A204.1 (cell line): ENCODE measurements around the gene DNALI1.
"Not testable (repeated sequence)": the region's sequence is repeated elsewhere in the genome, so short reads cannot be mapped to it uniquely, and the experiment has no call there.

Source experiments
- FAIRE-seq: peaks from 2 replicates; lab custom pipeline; 2012; peaks lifted over from hg19 to GRCh38; lab: Jason Lieb, UNC

Gene DNALI1

GRCh38 chr1:37556712-37557196 lies at the start of gene DNALI1:
DNALI1 (plus strand) TSS chr1:37556940; CDS start chr1:37556995, 55 bp downstream.
- FAIRE-seq: no peak

- FAIRE-seq: no peak
Observed at GRCh38 chr1:37509181-37509580, 47.6 kb upstream of the DNALI1 start.

- FAIRE-seq: no peak
Observed at GRCh38 chr1:37513795-37514349, 42.9 kb upstream of the DNALI1 start.

GRCh38 chr1:37514350-37515184 lies 42.2 kb upstream of the DNALI1 start, which contains the start of gene MEAF6:
MEAF6 (minus strand) TSS chr1:37514766; CDS start chr1:37514746, 20 bp downstream.
- no peak for FAIRE-seq

GRCh38 chr1:37515185-37516034 lies 41.3 kb upstream of the DNALI1 start:
- FAIRE-seq: no peak

GRCh38 chr1:37517569-37517968 lies 39.2 kb upstream of the DNALI1 start:
- FAIRE-seq: no peak

- not testable (repeated sequence) for FAIRE-seq
Observed at GRCh38 chr1:37518241-37518640, 38.5 kb upstream of the DNALI1 start.

GRCh38 chr1:37518929-37519328 lies 37.8 kb upstream of the DNALI1 start:
- FAIRE-seq: not testable (repeated sequence)

GRCh38 chr1:37519613-37520012 lies 37.1 kb upstream of the DNALI1 start:
- FAIRE-seq: no peak

- FAIRE-seq: not testable (repeated sequence)
Observed at GRCh38 chr1:37529888-37530287, 26.9 kb upstream of the DNALI1 start.

GRCh38 chr1:37532418-37533156 lies 24.2 kb upstream of the DNALI1 start:
- not testable (repeated sequence) for FAIRE-seq

- no peak for FAIRE-seq
Observed at GRCh38 chr1:37533317-37534093, 23.2 kb upstream of the DNALI1 start.

- FAIRE-seq: no peak
Observed at GRCh38 chr1:37537378-37537777, 19.4 kb upstream of the DNALI1 start.

GRCh38 chr1:37539154-37539553 lies 17.6 kb upstream of the DNALI1 start:
- FAIRE-seq: not testable (repeated sequence)

- no peak for FAIRE-seq
Observed at GRCh38 chr1:37540036-37540785, 16.5 kb upstream of the DNALI1 start.

- no peak for FAIRE-seq
Observed at GRCh38 chr1:37544530-37544929, 12.2 kb upstream of the DNALI1 start.

- no peak for FAIRE-seq
Observed at GRCh38 chr1:37545019-37545418, 11.7 kb upstream of the DNALI1 start.

- FAIRE-seq: no peak
Observed at GRCh38 chr1:37549341-37549740, 7.4 kb upstream of the DNALI1 start.

GRCh38 chr1:37553598-37553926 lies 3.2 kb upstream of the DNALI1 start:
- no peak for FAIRE-seq
